OCI-LY7 (cell line): ENCODE data around the gene SLC26A8.

Source experiments
- EZH2phosphoT487 ChIP-seq: fragments of 200-600 bp; sonication (generic); IDR thresholded peaks from 2 replicates; pipeline ENCODE4 v1.6.1; 2018; ENCODE audit warnings: low read depth, borderline replicate concordance, mild to moderate bottlenecking, mixed run types, antibody characterized with exemption, low read length, moderate library complexity, mixed read lengths
- TF ChIP-seq, protein P1 (sequence below): fragments of 200-600 bp; sonication (generic); conservative IDR thresholded peaks from 2 replicates; pipeline ENCODE4 v1.5.1; 2014; ENCODE audit warnings: mild to moderate bottlenecking, antibody characterized with exemption, low read length, moderate library complexity, mixed read lengths

DNA sequence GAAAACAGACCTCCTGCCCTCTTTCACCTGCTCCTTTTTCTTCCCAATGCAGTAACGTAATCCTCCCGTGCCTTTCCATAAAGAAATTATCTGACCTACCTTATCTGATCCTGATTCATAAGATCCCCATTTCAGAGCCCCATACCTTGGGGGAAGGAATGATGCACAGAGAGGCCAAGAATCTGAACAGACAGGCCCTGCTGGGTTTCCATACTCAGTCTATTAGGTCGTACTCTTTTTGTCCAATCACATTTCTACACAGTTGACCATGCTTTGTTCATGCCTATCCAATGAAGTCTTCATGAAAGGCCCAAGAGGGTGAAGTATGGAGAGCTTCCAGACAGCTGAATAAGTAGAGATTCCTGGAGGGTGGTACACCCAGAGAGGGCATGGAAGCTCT is 128.9 kb downstream of the SLC26A8 start:
- TF ChIP-seq, protein P1, sequence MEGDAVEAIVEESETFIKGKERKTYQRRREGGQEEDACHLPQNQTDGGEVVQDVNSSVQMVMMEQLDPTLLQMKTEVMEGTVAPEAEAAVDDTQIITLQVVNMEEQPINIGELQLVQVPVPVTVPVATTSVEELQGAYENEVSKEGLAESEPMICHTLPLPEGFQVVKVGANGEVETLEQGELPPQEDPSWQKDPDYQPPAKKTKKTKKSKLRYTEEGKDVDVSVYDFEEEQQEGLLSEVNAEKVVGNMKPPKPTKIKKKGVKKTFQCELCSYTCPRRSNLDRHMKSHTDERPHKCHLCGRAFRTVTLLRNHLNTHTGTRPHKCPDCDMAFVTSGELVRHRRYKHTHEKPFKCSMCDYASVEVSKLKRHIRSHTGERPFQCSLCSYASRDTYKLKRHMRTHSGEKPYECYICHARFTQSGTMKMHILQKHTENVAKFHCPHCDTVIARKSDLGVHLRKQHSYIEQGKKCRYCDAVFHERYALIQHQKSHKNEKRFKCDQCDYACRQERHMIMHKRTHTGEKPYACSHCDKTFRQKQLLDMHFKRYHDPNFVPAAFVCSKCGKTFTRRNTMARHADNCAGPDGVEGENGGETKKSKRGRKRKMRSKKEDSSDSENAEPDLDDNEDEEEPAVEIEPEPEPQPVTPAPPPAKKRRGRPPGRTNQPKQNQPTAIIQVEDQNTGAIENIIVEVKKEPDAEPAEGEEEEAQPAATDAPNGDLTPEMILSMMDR, result no peak
- TF ChIP-seq EZH2phosphoT487, result no peak
